GM18868 (cell line): Measurements from ENCODE around the gene HLA-DQA1.
"Not testable (repeated sequence)": the region's sequence is repeated elsewhere in the genome, so short reads cannot be mapped to it uniquely, and the experiment has no call there.

Experiments used
- ATAC-seq: cut with Tn5 transposase; IDR thresholded peaks from one replicate; pipeline ENCODE4 v1.9.1; 2021; ENCODE audit warnings: mild to moderate bottlenecking, moderate library complexity; ENCODE audit not compliant: unreplicated experiment

HLA-DQA1 gene

DNA sequence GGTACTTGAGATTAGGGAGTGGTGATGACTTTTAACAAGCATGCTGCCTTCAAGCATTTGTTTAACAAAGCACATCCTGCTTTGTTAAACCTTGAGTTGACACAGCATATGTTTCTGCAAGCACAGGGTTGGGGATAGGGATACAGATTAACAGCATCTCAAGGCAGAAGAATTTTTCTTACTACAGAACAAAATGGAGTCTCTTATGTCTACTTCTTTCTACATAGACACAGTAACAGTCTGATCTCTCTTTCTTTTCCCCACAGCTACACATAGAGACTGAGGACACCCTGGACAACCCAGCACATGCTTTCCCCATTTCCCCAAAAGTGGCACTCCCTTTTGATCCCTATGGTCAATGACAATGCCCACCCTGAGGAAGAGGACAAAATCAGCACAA is 20.6 kb downstream of the HLA-DQA1 start:
- not testable (repeated sequence) for ATAC-seq

DNA sequence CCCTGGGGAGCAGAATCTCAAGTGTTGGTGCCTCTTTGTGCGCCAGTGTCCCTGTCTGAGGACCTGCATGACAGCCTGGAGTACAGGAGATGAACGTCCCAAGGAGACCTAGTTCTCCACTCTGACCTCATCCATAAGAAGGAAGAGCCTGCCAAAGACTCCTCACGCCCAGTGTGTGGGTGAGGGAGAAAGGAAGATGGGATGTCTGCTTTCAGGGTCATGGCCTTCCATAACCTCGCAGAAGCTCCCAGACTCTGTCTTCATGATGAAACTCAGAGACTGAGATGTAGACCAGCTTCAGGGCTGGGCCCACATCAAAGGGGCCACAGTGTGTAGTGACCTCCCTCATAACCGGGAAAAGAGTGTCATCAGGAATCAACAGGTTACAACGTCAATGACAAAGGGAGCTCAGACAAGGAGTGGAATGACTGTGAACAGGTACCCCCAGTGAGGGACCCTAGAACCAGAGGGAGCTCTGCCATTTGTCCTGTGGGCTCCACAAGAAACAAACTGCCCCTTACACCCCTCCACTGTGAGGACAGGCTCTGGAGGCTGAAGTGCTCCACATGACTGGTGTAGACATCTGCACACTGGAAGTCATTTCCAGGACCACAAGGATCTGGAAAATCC is 21.2 kb downstream of the HLA-DQA1 start:
- no peak for ATAC-seq

DNA sequence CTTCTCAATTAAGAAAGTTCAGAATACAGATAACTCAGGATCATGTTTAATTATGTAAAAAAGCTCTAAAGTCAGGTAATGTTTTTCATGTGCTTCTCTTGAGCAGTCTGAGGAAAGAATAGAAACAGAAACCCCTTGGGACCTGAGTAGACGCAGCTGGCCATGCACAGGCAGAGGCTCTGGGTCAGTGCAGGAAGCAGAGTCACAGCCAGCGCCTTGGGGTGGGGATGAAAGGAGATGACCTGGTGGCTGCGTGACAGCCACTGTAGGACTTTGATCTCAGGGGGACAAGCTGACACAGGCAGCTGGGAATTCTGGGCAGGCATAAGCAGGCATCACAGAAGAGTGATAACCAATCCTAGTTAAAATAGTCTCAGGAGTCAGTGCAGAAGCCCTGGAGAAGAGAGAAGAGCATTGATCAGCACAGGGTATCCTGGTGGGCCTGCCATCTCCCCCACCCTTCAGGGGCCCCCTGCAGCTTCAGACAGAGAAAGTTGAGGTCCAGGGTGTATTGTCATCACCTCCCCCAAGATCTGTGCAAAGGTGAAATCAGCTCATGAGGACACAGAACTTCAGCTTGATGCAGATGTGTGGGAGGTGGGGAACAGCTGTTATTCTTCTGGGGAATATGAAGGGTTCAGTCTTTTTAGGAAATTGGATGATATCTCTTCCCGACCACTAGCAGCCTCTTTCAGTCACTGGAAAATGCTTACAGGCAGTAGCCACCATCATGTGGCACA is 22.8 kb downstream of the HLA-DQA1 start:
- no peak for ATAC-seq

DNA sequence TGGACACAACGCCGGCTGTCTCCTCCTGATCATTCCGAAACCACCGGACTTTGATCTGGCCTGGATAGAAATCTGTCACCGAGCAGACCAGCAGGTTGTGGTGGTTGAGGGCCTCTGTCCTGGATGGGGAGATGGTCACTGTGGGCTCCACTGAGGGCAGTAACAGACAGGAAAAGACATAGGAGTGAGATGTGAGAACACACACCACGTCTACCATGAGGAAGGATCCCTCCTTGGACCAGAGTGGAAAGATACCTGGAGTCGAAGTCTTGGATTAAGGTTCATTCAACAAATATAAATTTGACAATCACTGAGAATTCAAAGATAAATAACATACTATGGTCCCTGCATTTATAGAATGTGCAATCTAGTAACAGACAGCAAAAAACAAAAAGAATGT is 24.9 kb downstream of the HLA-DQA1 start:
- no peak for ATAC-seq

DNA sequence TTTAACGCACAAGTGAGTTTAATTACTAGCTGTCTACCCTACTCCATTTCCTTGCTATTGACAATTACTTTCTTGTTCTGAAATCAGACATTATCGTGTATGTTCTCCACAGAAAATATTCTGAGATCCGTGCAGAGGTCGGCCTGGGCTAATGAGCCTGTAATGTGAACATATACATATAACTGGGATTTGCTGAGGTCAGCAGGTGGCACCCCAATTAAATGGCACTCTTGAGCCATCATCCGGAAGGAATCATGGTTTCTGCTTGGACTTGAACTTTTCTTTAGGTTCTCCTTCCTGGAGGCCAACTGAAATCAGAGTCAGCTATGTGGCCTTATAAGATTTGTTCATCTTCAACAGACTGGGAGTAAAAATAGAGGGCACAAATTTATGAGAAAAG is 25.6 kb downstream of the HLA-DQA1 start:
- ATAC-seq, result no peak

DNA sequence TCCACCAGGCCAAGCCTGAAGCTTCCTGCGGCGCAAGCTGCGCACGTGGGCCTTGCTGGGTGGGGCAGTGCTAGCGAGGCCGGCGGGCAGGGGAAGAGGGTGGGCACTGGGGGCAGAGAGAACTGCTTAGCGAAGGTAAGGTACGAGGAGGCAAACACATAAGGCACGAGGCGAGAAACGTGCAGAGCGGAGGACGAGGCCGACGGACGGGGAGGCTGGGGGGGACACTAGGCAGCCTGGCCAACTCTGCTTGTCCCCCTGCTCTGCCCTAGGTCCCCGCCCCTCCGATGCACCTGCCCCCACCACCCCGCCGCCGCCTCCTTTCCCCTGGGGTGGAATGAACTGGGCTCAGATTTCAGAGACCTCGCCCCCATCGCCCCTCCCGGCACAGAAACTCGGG is 27.1 kb downstream of the HLA-DQA1 start:
- ATAC-seq, result no peak

DNA sequence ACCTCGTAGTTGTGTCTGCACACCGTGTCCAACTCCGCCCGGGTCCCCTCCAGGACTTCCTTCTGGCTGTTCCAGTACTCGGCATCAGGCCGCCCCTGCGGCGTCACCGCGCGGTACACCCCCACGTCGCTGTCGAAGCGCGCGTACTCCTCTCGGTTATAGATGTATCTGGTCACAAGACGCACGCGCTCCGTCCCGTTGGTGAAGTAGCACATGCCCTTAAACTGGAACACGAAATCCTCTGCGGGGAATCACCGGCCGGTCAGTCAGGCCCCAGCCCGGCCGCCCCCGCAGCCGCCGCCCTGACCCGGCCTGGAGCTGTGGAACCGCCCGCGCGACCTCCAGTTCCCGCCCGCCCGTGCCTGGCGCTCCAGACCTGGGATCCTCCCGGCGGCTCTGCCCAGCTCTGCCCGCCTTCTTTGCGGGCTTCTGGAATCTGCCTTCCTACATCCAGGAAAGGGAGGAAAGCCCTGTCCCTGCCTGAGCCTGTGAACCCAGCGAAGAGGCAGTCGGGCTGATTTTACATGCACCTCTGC is 27.7 kb downstream of the HLA-DQA1 start:
- ATAC-seq, result no peak

DNA sequence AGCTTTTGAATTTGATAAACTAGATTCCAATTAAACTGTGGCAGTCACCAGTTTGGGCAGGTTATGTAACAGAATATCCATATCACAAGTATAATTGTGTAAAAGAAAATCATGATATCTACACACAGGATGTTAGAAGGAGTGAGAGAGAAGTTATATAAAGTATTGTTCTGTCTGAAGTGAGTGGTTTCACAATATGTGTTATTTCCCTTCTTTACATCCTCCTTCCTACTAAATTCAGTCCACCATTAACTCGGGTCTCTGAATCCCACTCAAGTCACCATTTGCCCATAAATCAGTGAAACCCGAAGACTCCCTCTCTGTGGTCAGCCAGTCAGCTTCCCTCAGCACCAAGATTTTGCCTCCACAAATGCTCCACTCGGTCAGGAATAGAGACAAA is 28.5 kb downstream of the HLA-DQA1 start:
- no peak for ATAC-seq

DNA sequence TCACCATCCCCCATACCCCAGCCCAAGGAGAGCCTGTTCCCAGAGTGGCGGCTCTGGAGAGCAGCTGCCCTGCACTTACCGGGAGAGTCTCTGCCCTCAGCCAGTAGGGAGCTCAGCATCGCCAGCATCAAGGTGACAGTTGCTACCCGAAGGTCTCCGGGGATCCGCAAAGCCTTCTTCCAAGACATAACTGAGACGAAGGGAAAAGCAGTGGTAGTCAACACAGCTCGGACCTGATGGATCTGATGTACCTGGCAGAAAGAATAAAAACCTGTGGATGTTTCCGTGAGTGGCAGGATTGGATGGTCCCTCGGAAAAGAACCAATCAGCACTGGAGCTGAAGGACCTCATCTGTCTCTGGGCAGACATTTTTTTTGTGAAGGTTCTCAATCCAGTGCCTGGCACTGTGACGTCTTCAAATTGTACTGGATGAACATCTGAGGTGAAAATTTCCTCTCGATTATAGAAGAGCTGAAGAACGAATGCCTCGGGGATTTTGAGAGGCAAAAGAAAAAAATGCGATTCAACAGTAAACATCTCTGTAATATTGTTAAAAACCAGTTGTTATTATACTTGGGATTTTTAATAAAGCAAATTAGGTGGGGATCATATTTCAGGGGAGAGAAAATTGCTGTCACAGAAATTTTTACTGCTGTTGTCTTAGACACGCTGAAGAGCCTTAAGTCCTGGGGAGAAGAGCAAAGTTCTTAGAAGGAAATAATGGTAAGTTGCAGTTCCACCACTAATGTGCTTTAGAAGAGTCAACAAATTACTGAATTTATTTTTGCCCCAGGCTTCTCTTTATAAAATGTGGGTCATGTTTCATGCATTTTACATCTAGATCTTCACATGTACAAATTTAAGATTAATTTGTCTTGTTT is 29.5 kb downstream of the HLA-DQA1 start, which contains the start of gene HLA-DQB1:
Gene HLA-DQB1 (minus strand): TSS at position 238 of the 881 bp plus-strand sequence. CDS start 50 bp downstream, at position 188.
- peak; percentile 61 for ATAC-seq

DNA sequence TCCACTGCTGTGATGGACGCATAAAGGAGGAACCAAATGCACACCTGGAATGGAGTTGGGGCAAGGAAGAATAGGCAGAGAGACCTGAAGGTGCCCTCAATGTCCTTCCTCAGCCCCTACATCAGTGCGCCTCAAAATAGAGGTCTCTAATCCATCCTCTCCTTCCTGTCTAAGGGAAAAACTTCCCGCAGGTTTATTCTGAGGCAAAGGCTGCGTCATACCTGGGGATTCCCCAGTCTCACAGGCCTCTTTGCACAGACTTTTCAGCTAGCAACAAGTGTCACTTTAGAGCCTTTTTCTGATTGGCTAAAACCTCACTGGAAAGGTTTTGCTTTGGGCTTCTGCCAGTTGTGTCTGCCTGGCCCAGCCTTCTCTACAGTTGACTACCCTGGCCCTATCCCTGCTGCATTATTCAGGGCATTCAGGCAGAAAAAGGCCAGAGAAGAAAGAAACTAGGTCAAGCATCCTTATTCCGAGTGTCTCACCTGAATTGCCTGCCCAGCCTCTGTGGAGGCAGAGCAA is 31.1 kb downstream of the HLA-DQA1 start:
- ATAC-seq, result peak; percentile 69

DNA sequence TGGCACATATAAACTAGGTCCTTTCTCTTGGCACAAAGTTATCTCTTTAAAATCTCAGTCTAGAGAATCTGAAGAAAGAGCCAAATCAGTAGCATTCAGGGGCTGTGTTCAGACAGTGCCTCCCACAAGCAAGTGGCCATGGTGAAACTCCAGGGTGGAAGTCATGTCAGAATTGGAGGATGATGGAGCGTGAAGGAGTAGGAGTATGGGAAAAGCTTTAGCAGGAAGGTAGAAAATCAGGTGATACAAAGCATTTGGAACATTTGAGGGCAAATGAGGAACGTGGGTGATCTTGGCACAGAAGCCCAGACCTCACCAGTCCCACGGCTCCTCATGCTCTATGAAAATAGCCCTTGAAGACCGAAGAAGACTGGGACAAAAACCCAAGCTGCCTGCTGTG is 32.0 kb downstream of the HLA-DQA1 start:
- ATAC-seq, result no peak

DNA sequence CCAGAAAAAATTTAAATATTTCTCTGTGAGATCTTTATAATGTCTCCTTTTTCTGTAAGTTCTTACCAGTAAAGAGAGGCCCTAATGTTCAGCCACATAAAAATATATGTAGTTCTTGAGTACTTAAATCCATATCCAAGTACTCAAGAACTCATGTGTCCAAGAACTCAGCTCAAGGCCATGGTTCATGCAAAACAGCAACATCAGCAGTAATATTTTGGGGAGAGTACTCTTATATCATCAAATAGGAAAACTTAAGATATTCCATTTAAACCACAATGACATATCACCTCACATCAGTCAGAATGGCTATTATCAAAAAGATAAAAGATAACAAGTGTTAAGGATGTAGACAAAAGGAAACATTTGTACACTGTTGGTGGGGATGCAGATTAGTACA is 32.7 kb downstream of the HLA-DQA1 start:
- ATAC-seq, result no peak

DNA sequence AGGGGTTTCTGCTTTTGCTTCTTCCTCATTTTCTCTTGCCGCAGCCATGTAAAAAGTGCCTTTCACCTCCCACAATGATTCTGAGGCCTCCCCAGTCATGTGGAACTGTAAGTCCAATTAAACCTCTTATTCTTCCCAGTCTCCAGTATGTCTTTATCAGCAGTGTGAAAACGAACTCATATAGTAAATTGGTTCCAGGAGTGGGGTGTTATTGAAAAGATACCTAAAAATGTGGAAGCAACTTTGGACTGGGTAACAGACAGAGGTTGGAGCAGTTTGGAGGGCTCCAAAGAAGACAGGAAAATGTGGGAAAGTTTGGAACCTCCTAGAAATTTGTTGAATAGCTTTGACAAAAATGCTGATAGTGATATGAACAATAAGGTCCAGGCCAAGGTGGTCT is 34.7 kb downstream of the HLA-DQA1 start:
- ATAC-seq, result not testable (repeated sequence)

DNA sequence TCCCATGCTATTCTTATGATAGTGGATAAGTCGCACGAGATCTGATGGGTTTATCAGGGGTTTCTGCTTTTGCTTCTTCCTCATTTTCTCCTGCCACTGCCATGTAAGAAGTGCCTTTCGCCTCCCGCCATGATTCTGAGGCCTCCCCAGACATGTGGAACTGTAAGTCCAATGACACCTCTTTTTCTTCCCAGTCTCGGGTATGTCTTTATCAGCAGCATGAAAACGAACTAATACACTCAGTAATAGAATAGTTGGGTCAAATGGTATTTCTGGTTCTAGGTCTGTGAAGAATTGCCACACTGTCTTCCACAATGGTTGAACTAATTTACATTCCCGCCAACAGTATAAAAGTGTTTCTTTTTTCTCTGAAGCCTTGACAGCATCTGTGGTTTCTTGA is 36.9 kb downstream of the HLA-DQA1 start:
- not testable (repeated sequence) for ATAC-seq

DNA sequence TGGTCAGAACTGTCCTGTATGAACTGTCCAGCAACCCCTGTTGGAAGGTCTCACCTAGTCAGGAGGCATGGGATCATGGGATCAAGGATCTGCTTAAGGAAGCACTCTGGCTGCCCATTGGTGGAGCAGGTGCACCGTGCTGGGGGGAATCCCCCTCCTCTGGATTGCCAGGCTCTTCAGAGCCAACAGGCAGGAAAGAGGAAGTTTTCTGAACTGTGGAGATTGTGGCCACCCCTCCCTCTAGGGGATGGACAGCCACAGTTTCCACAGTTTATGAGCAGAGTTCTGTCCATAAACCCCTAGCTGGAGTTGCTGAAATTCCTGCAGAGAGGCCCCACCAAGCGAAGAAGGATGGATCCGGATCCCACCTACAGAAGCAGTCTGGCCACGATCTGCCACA is 42.3 kb downstream of the HLA-DQA1 start:
- no peak for ATAC-seq

DNA sequence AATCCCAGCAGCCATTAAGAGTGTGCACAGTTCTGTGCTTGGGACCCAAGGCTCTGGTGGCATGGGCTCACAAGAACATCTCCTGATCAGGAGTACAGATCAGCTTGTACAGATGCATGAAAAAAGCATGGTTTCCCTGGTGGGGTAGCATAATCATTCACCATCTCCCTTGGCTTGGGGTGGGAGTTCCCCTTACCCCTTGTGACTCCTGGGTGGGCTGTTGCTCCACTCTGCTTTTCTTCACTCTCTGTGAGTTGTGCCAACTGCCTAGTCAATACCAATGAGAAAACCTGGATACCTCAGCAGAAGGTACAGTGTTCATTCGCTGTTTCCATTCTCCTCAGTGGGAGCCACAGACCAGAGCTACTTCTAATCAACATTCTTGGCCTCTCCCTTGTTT is 42.8 kb downstream of the HLA-DQA1 start:
- ATAC-seq, result no peak

DNA sequence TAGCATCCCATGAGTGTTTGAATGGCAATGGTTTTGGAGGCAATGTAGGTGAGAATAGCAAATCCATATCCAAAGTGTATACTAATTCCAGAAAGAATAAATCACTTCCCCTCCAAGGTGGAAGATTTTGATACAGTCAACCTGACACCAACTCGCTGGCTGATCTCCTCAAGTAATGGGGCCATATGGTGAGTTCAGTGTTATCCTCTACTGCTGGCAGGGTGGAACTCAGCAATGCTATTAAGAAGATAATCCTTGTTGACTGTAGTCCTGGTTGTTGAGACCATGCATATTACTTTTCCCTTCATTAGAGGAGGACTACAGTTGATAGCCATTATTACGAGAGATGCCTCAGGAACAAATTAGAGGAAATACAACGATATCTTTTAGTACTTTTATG is 47.0 kb downstream of the HLA-DQA1 start:
- no peak for ATAC-seq

DNA sequence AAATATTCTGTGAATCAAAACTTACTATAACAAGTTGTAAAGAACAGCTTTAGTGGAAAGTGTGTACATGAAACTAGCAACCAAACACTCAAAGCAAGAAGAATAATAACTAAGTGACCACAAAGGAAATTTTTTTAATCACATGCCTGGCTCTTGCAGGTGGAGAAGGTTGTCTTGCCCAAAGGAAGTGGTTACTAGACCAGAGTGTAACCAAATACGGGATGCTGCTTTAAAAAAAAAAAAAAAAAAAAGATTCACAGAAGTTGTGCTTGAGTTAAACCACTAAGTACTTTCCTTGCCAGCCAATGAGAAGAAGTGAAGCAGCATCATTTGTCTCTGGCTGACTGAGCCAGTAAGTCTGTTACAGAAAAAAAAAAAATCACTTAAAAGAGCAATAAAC is 48.4 kb downstream of the HLA-DQA1 start:
- ATAC-seq, result peak; percentile 77

DNA sequence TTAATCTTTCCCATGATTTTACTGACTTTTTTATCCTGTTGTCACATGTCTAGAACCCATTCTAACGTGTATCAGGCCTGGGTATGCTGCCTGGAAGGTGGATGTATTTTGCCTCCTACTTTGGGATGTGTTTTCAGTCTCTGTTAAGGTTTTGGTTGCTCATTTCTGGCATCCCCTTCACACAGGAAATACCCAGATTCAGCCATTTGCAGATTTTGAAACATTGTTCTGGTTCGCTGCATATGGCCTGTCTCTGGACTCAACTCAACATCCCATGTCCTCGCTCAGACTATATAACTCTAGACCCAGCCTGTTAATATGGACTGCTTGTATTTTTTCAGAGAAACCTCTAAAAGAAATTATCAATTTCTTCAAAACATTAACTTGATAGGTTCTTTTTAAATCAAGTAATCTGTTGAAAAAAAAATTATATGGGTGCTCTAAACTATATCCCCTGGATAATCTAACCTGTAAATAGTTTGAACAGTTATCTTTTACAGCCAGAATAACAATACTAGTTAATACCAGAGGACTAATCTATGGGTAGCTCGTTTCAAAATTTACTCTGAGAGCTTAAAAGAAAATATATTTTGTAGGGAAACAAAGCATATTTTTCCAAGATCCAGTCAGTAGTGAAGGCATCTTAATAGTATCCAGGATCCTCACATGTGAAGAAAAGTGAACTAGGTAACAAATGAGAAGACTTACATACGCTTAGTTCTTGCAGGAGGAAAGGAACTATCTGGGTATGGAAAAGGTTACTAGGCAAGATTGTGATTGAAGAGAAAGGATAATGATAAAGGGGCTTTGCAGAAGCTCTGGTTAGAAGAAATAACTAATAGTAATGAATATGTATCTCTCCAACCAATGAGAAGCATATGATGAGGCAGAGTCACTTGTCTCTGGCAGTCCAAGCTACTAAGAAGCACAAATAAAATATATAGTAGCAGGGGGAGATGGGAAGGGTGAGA is 52.6 kb downstream of the HLA-DQA1 start:
- peak; percentile 30 for ATAC-seq

DNA sequence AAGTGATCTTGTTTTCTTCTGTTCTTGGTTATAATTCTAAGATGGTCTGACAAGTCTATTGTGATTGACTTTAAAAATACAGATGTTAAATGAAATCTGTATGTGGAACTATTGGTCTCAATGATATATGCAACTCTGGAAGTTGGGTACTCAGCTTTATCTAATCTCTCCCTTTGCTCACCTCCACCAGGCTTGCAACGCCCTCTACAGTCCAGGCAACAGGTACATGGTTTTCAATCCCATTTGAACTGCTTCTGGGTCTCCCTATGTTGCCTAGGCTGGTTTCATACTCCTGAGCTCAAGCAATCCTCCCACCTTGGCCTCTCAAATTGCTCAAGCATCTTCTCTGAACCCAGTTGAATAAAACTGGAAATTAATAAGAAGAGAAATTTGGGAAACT is 54.8 kb downstream of the HLA-DQA1 start:
- peak; percentile 43 for ATAC-seq
